SK-N-SH (cell line): Measurements from ENCODE around the gene IKZF1. TPM values are rescaled to one million over a fixed set of nuclear protein-coding genes. Genes with fewer than 3 reads are reported as not detected.

ENCODE experiments used
- CTCF ChIA-PET: fragments of 300-600, 350-600 bp; formaldehyde crosslinking; extraction: SDS; loops from one replicate; lab custom pipeline; 2021; lab: Yijun Ruan, JAX
- POLR2A ChIA-PET: fragments of 350-600 bp; sonication (Branson Sonifier 250); formaldehyde crosslinking; extraction: SDS; loops from one replicate; lab custom pipeline; 2020; ENCODE audit warnings: antibody characterized with exemption, inconsistent platforms; lab: Yijun Ruan, JAX
- DNase-seq: peaks from one replicate; pipeline ENCODE4 v3.0.0; 2012
- H2AFZ ChIP-seq: fragments of 200-600 bp; sonication (generic); 2 replicates; pipeline ENCODE4 v1.8.1; 2016; ENCODE audit warnings: antibody characterized with exemption, mild to moderate bottlenecking, low read depth
- H3F3A ChIP-seq: fragments of 200-600 bp; sonication (generic); replicated peaks from 2 replicates; pipeline ENCODE3; 2016; ENCODE audit warnings: antibody characterized with exemption, mild to moderate bottlenecking; ENCODE audit not compliant: insufficient read depth
- H3K27ac ChIP-seq, 2 experiments: fragments of 200-500 bp in 1 of 2; fragments of 200-600 bp in 1 of 2; sonication (Bioruptor generic) in 1 of 2; sonication (generic), shearing (Covaris generic) in 1 of 2; 2 replicates each; pipeline versions ENCODE4 v1.5.1 to v1.6.1; 2014 to 2016; ENCODE audit warnings: low read depth in 2 of 2, inconsistent platforms in 1 of 2, low read length in 1 of 2, mild to moderate bottlenecking in 1 of 2, mixed read lengths in 1 of 2
- H3K27me3 ChIP-seq: fragments of 200-600 bp; sonication (generic), shearing (Covaris generic); 2 replicates; pipeline ENCODE4 v1.6.1; 2016; ENCODE audit warnings: mixed run types; ENCODE audit not compliant: insufficient read depth
- H3K36me3 ChIP-seq, 2 experiments: fragments of 200-500 bp in 1 of 2; fragments of 200-600 bp in 1 of 2; sonication (Bioruptor generic) in 1 of 2; sonication (generic) in 1 of 2; replicated peaks in 1 of 2; 2 replicates each; pipeline versions ENCODE3 to v1.5.1; 2014 to 2016; ENCODE audit warnings: low read length in 1 of 2, mild to moderate bottlenecking in 1 of 2; ENCODE audit not compliant: insufficient read depth in 2 of 2, control insufficient read depth in 1 of 2
- H3K4me1 ChIP-seq, 2 experiments: fragments of 200-500 bp in 1 of 2; fragments of 200-600 bp in 1 of 2; sonication (Bioruptor generic) in 1 of 2; sonication (generic), shearing (Covaris generic) in 1 of 2; 2 replicates each; pipeline versions ENCODE4 v1.5.1 to v1.6.1; 2014 to 2016; ENCODE audit warnings: low read depth in 1 of 2, low read length in 1 of 2, mixed run types in 1 of 2; ENCODE audit not compliant: insufficient read depth in 2 of 2, control insufficient read depth in 1 of 2
- H3K4me2 ChIP-seq: fragments of 200-600 bp; sonication (generic), shearing (Covaris generic); 2 replicates; pipeline ENCODE4 v1.6.1; 2017; ENCODE audit warnings: mixed run types
- H3K4me3 ChIP-seq, 2 experiments: fragments of 200-500 bp in 1 of 2; fragments of 200-600 bp in 1 of 2; sonication (Bioruptor generic) in 1 of 2; sonication (generic), shearing (Covaris generic) in 1 of 2; 2 replicates each; pipeline versions ENCODE4 v1.5.1 to v1.8.1; 2014 to 2016; ENCODE audit warnings: low read depth in 2 of 2, inconsistent platforms in 1 of 2, low read length in 1 of 2, mild to moderate bottlenecking in 1 of 2, mixed read lengths in 1 of 2, moderate library complexity in 1 of 2
- H3K79me2 ChIP-seq: fragments of 200-600 bp; sonication (generic); 2 replicates; pipeline ENCODE4 v1.8.1; 2017; ENCODE audit warnings: mild to moderate bottlenecking; ENCODE audit not compliant: insufficient read depth
- H3K9ac ChIP-seq: fragments of 200-600 bp; sonication (generic); 2 replicates; pipeline ENCODE4 v1.6.1; 2017; ENCODE audit warnings: mixed run types
- H3K9me2 ChIP-seq: fragments of 200-600 bp; sonication (generic); 2 replicates; pipeline ENCODE4 v1.6.1; 2017; ENCODE audit warnings: mixed run types
- H3K9me3 ChIP-seq: fragments of 200-600 bp; sonication (generic); 2 replicates; pipeline ENCODE4 v1.6.1; 2017; ENCODE audit warnings: mixed run types, mild to moderate bottlenecking, moderate library complexity
- H4K20me1 ChIP-seq: fragments of 200-600 bp; sonication (generic); 2 replicates; pipeline ENCODE4 v1.6.1; 2017; ENCODE audit warnings: mild to moderate bottlenecking, mixed run types; ENCODE audit not compliant: insufficient read depth
- CHD2 ChIP-seq: fragments of 150-350 bp; IDR thresholded peaks from 2 replicates; pipeline ENCODE4 v1.6.1; 2018; ENCODE audit warnings: low read length; ENCODE audit not compliant: partially characterized antibody
- ELF1 ChIP-seq: IDR thresholded peaks from 2 replicates; pipeline ENCODE4 v1.4.0; 2012
- EP300 ChIP-seq, 2 experiments: IDR thresholded peaks; 2 replicates each; pipeline versions ENCODE4 v1.4.0 to v1.6.1; 2012; ENCODE audit warnings: borderline replicate concordance in 1 of 2, low read depth in 1 of 2, low read length in 1 of 2
- EZH2phosphoT487 ChIP-seq: fragments of 200-600 bp; sonication (generic); IDR thresholded peaks from 2 replicates; pipeline ENCODE4 v1.6.1; 2017; ENCODE audit warnings: low read depth, mixed run types, mild to moderate bottlenecking, antibody characterized with exemption, moderate library complexity, borderline replicate concordance
- FOSL2 ChIP-seq: IDR thresholded peaks from 2 replicates; pipeline ENCODE4 v1.4.0; 2012; ENCODE audit warnings: low read depth, mild to moderate bottlenecking, moderate library complexity, borderline replicate concordance
- FOXM1 ChIP-seq: IDR thresholded peaks from 2 replicates; pipeline ENCODE4 v1.4.0; 2012; ENCODE audit warnings: low read depth, mild to moderate bottlenecking
- GATA2 ChIP-seq: sonication (generic); formaldehyde crosslinking; IDR thresholded peaks from 2 replicates; pipeline ENCODE4 v1.5.0; 2020; ENCODE audit warnings: mild to moderate bottlenecking, missing genetic modification reagents
- MEF2A ChIP-seq: IDR thresholded peaks from 2 replicates; pipeline ENCODE4 v1.4.0; 2012; ENCODE audit warnings: low read depth, borderline replicate concordance
- MXI1 ChIP-seq: IDR thresholded peaks from 2 replicates; pipeline ENCODE4 v1.6.1; 2012; ENCODE audit warnings: mild to moderate bottlenecking, low read depth, low read length, improper control_type of control experiment
- POLR2AphosphoS5 ChIP-seq: IDR thresholded peaks from 2 replicates; pipeline ENCODE4 v1.6.1; 2012; ENCODE audit warnings: low read depth, low read length
- RCOR1 ChIP-seq: fragments of 150-350 bp; IDR thresholded peaks from 2 replicates; pipeline ENCODE4 v1.6.1; 2017; ENCODE audit warnings: antibody characterized with exemption, low read length
- SMC3 ChIP-seq: IDR thresholded peaks from 2 replicates; pipeline ENCODE4 v1.6.1; 2012; ENCODE audit warnings: low read depth, low read length, improper control_type of control experiment
- WGBS: methylation state at CpG from one replicate; pipeline ENCODE4 v1.1.6; 2017; ENCODE audit warnings: low lambda C conversion rate; 5-methylcytosine and 5-hydroxymethylcytosine counted together
- polyA plus RNA-seq, 3 experiments: library from polyadenylated mRNA; depleted of rRNA; stranded (reverse); fragments of >200 nt; gene quantifications; 2 replicates each; pipeline ENCODE4 v1.2.3, GENCODE V29; 2012
- TF ChIP-seq, protein P1 (sequence below): IDR thresholded peaks from 2 replicates; pipeline ENCODE4 v1.6.1; 2012; ENCODE audit warnings: mild to moderate bottlenecking, low read depth, low read length, moderate library complexity
- TF ChIP-seq, protein P2 (sequence below): IDR thresholded peaks from 2 replicates; pipeline ENCODE4; 2012
- TF ChIP-seq, protein P3 (sequence below): fragments of 200-600 bp; sonication (generic); IDR thresholded peaks from 2 replicates; pipeline ENCODE4 v1.6.1; 2017; ENCODE audit warnings: antibody characterized with exemption, mild to moderate bottlenecking, moderate library complexity

Gene IKZF1
- polyA plus RNA-seq, 1 of the 3 experiments (the other 2 are of a cell fraction) = not detected

DNA sequence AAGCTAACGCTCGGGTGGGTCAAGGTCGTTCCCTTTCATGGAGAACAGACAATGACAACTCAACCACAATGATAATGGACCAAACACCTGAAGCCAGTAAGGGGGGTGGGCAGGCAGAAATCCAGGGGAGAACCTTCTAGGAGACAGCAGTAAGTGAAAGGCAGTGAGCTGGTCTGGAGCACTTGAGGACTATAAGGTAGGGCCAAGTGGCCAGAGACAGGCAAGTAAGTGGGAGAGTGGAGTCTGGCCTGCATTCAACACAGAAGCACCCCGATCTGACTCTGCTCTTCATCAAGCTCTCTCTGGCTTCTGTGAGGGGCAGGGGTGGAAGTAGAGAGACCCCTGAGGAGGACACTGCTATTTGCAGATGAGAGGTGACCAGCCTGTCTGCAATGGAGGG, 7.7 kb upstream of the IKZF1 start:
- 49% methylated on average over 4 of the region's 4 CpGs for WGBS
- Histone ChIP-seq H3K27ac (no peak overlapping the region), H3K9me2 (no peaks in the 10 kb centered on the region), H3K27me3 (no peaks in the 10 kb centered on the region), H3K9ac (no peak overlapping the region), H3K4me1 (no peaks in the 10 kb centered on the region), H3K4me2 (no peak overlapping the region), H3F3A (no peaks in the 10 kb centered on the region), H3K4me3 (no peak overlapping the region), H3K79me2 (no peaks in the 10 kb centered on the region), H2AFZ (no peak overlapping the region), H3K9me3 (no peaks in the 10 kb centered on the region), H4K20me1 (no peaks in the 10 kb centered on the region), H3K36me3 (no peaks in the 10 kb centered on the region)
- no peak for TF ChIP-seq GATA2
- TF ChIP-seq RCOR1 = no peak
- no peak for TF ChIP-seq MXI1
- TF ChIP-seq FOXM1 = no peak
- no peak for TF ChIP-seq EP300 (IDR thresholded peaks at IDR 0.05; ENCODE audit: borderline replicate concordance in 1 of 2, low read depth in 1 of 2, low read length in 1 of 2)
- TF ChIP-seq, protein P1, sequence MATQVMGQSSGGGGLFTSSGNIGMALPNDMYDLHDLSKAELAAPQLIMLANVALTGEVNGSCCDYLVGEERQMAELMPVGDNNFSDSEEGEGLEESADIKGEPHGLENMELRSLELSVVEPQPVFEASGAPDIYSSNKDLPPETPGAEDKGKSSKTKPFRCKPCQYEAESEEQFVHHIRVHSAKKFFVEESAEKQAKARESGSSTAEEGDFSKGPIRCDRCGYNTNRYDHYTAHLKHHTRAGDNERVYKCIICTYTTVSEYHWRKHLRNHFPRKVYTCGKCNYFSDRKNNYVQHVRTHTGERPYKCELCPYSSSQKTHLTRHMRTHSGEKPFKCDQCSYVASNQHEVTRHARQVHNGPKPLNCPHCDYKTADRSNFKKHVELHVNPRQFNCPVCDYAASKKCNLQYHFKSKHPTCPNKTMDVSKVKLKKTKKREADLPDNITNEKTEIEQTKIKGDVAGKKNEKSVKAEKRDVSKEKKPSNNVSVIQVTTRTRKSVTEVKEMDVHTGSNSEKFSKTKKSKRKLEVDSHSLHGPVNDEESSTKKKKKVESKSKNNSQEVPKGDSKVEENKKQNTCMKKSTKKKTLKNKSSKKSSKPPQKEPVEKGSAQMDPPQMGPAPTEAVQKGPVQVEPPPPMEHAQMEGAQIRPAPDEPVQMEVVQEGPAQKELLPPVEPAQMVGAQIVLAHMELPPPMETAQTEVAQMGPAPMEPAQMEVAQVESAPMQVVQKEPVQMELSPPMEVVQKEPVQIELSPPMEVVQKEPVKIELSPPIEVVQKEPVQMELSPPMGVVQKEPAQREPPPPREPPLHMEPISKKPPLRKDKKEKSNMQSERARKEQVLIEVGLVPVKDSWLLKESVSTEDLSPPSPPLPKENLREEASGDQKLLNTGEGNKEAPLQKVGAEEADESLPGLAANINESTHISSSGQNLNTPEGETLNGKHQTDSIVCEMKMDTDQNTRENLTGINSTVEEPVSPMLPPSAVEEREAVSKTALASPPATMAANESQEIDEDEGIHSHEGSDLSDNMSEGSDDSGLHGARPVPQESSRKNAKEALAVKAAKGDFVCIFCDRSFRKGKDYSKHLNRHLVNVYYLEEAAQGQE = no peak
- no peak for TF ChIP-seq EZH2phosphoT487
- TF ChIP-seq SMC3 = no peak
- TF ChIP-seq, protein P2, sequence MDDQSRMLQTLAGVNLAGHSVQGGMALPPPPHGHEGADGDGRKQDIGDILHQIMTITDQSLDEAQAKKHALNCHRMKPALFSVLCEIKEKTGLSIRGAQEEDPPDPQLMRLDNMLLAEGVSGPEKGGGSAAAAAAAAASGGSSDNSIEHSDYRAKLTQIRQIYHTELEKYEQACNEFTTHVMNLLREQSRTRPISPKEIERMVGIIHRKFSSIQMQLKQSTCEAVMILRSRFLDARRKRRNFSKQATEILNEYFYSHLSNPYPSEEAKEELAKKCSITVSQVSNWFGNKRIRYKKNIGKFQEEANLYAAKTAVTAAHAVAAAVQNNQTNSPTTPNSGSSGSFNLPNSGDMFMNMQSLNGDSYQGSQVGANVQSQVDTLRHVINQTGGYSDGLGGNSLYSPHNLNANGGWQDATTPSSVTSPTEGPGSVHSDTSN = no peak
- TF ChIP-seq, protein P3, sequence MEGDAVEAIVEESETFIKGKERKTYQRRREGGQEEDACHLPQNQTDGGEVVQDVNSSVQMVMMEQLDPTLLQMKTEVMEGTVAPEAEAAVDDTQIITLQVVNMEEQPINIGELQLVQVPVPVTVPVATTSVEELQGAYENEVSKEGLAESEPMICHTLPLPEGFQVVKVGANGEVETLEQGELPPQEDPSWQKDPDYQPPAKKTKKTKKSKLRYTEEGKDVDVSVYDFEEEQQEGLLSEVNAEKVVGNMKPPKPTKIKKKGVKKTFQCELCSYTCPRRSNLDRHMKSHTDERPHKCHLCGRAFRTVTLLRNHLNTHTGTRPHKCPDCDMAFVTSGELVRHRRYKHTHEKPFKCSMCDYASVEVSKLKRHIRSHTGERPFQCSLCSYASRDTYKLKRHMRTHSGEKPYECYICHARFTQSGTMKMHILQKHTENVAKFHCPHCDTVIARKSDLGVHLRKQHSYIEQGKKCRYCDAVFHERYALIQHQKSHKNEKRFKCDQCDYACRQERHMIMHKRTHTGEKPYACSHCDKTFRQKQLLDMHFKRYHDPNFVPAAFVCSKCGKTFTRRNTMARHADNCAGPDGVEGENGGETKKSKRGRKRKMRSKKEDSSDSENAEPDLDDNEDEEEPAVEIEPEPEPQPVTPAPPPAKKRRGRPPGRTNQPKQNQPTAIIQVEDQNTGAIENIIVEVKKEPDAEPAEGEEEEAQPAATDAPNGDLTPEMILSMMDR = no peak
- no peak for TF ChIP-seq ELF1
- no peak for TF ChIP-seq CHD2
- TF ChIP-seq FOSL2 = no peak
- no peak for TF ChIP-seq POLR2AphosphoS5
- no peak for TF ChIP-seq MEF2A
- ChIA-PET CTCF (interaction anchor here (1.0 to 1.6 kb wide), 5 partner anchors 8 to 121 kb away, joined by 3 to 6 read pairs (median 3); partner anchors contain the start of gene IKZF1), POLR2A (no interaction called here)
- DNase-seq = no peak
